SU-DHL-6 (cell line): ENCODE data around the gene DNAH17.

ENCODE experiments used
- H2AFZ ChIP-seq: fragments of 200-600 bp; sonication (generic); 2 replicates; pipeline ENCODE4 v1.6.1; 2014; ENCODE audit warnings: low read depth, mild to moderate bottlenecking, moderate library complexity, mixed read lengths, antibody characterized with exemption, low read length; ENCODE audit not compliant: severe bottlenecking
- H3F3A ChIP-seq: fragments of 200-600 bp; shearing (Covaris generic); 2 replicates; pipeline ENCODE4 v1.6.0; 2016; ENCODE audit warnings: antibody characterized with exemption, mild to moderate bottlenecking; ENCODE audit not compliant: insufficient read depth
- H3K27ac ChIP-seq: fragments of 200-600 bp; sonication (generic); 2 replicates; pipeline ENCODE4 v1.5.1; 2016; ENCODE audit warnings: low read depth, mild to moderate bottlenecking, low read length, moderate library complexity, mixed read lengths
- H3K27me3 ChIP-seq: fragments of 200-600 bp; sonication (generic), shearing (Covaris generic); 2 replicates; pipeline ENCODE4 v1.6.0; 2014; ENCODE audit warnings: mild to moderate bottlenecking, low read length
- H3K36me3 ChIP-seq: fragments of 200-600 bp; sonication (generic); 2 replicates; pipeline ENCODE4 v1.6.1; 2014; ENCODE audit warnings: mild to moderate bottlenecking, low read length, mixed read lengths
- H3K4me2 ChIP-seq: fragments of 300-600, 200-600 bp; shearing (Covaris generic), sonication (generic); 2 replicates; pipeline ENCODE4 v1.6.0; 2014; ENCODE audit warnings: low read length, low read depth, mild to moderate bottlenecking; ENCODE audit not compliant: poor library complexity, severe bottlenecking
- H3K4me3 ChIP-seq: fragments of 200-600 bp; sonication (generic); 2 replicates; pipeline ENCODE4 v1.5.1; 2014; ENCODE audit warnings: antibody characterized with exemption, low read length, mild to moderate bottlenecking, mixed read lengths; ENCODE audit not compliant: insufficient read depth, poor library complexity, severe bottlenecking
- H3K79me2 ChIP-seq: fragments of 200-600 bp; sonication (generic); 2 replicates; pipeline ENCODE4 v1.6.1; 2014; ENCODE audit warnings: mild to moderate bottlenecking, low read length, moderate library complexity; ENCODE audit not compliant: insufficient read depth
- H3K9ac ChIP-seq: fragments of 200-600 bp; sonication (generic); 2 replicates; pipeline ENCODE4 v1.7.0; 2014; ENCODE audit warnings: mild to moderate bottlenecking, low read length
- H3K9me2 ChIP-seq: fragments of 200-600 bp; sonication (generic); replicated peaks from 2 replicates; pipeline ENCODE4 v1.6.1; 2014; ENCODE audit warnings: low read length; ENCODE audit not compliant: insufficient read depth
- H3K9me3 ChIP-seq: fragments of 200-600 bp; sonication (generic); 2 replicates; pipeline ENCODE4 v1.6.1; 2014; ENCODE audit warnings: low read length, mixed read lengths; ENCODE audit not compliant: insufficient read depth
- H4K20me1 ChIP-seq: fragments of 200-600 bp; sonication (generic); 2 replicates; pipeline ENCODE4 v1.6.1; 2014; ENCODE audit warnings: low read depth, mild to moderate bottlenecking, antibody characterized with exemption, low read length, moderate library complexity, mixed read lengths
- CTCF ChIP-seq: fragments of 200-600 bp; sonication (generic); IDR thresholded peaks from one replicate; pipeline ENCODE4 v1.5.1; 2017; ENCODE audit warnings: antibody characterized with exemption, mild to moderate bottlenecking, low read length, moderate library complexity; ENCODE audit not compliant: insufficient read depth, poor library complexity, severe bottlenecking
- EZH2phosphoT487 ChIP-seq: fragments of 200-600 bp; sonication (generic), shearing (Covaris generic); conservative IDR thresholded peaks from 2 replicates; pipeline ENCODE4 v1.6.1; 2018; ENCODE audit warnings: mild to moderate bottlenecking, antibody characterized with exemption, low read length, moderate library complexity, mixed read lengths

The DNAH17 gene

GRCh38 chr17:78517421-78517820 is 59.8 kb downstream of the DNAH17 start:
- Histone ChIP-seq H3F3A (no peaks in the 10 kb centered on the region), H3K4me2 (no peak overlapping the region), H4K20me1 (no peaks in the 10 kb centered on the region)

GRCh38 chr17:78515480-78515879 is 61.7 kb downstream of the DNAH17 start:
- Histone ChIP-seq H3K9me3 (no peaks in the 10 kb centered on the region), H3K36me3 (no peaks in the 10 kb centered on the region), H3K4me3 (no peak overlapping the region), H3K79me2 (no peaks in the 10 kb centered on the region), H3K27me3 (no peaks in the 10 kb centered on the region), H4K20me1 (no peaks in the 10 kb centered on the region), H3K4me2 (no peak overlapping the region), H3K9ac (no peak overlapping the region), H2AFZ (no peak overlapping the region), H3F3A (no peaks in the 10 kb centered on the region), H3K9me2 (no peaks in the 10 kb centered on the region), H3K27ac (no peak overlapping the region)
- TF ChIP-seq EZH2phosphoT487 = no peak
- no peak for TF ChIP-seq CTCF

More at GRCh38 chr17:78517421-78517820, 59.8 kb downstream of the DNAH17 start:
- Histone ChIP-seq H2AFZ (no peak overlapping the region), H3K9me2 (no peaks in the 10 kb centered on the region), H3K4me3 (no peak overlapping the region), H3K79me2 (no peaks in the 10 kb centered on the region), H3K27me3 (no peaks in the 10 kb centered on the region), H3K36me3 (no peaks in the 10 kb centered on the region), H3K9ac (no peak overlapping the region), H3K9me3 (no peaks in the 10 kb centered on the region), H3K27ac (no peak overlapping the region)
- TF ChIP-seq CTCF (no peak), EZH2phosphoT487 (no peak)

- H3K9me3 ChIP-seq = no peaks in the 10 kb centered on the region
- H4K20me1 ChIP-seq = no peaks in the 10 kb centered on the region
- no peaks in the 10 kb centered on the region for H3K9me2 ChIP-seq
- no peaks in the 10 kb centered on the region for H3K27me3 ChIP-seq
- H2AFZ ChIP-seq = no peak overlapping the region
- H3F3A ChIP-seq = no peaks in the 10 kb centered on the region
- H3K36me3 ChIP-seq = no peaks in the 10 kb centered on the region
- no peak overlapping the region for H3K4me2 ChIP-seq
- H3K27ac ChIP-seq = no peak overlapping the region
- TF ChIP-seq CTCF (no peak), EZH2phosphoT487 (no peak)
- no peaks in the 10 kb centered on the region for H3K79me2 ChIP-seq
- no peak overlapping the region for H3K9ac ChIP-seq
- H3K4me3 ChIP-seq = no peak overlapping the region
Measured at GRCh38 chr17:78514521-78514920, 62.7 kb downstream of the DNAH17 start.

- Histone ChIP-seq H3K27ac (no peak overlapping the region), H3K9ac (no peak overlapping the region), H3F3A (no peaks in the 10 kb centered on the region), H3K36me3 (no peaks in the 10 kb centered on the region), H3K79me2 (no peaks in the 10 kb centered on the region), H3K9me2 (no peaks in the 10 kb centered on the region), H4K20me1 (no peaks in the 10 kb centered on the region), H2AFZ (no peak overlapping the region), H3K9me3 (no peaks in the 10 kb centered on the region), H3K4me2 (no peak overlapping the region), H3K27me3 (no peaks in the 10 kb centered on the region), H3K4me3 (no peak overlapping the region)
- TF ChIP-seq EZH2phosphoT487 = no peak
- TF ChIP-seq CTCF = no peak
Measured at GRCh38 chr17:78512976-78513375, 64.2 kb downstream of the DNAH17 start.
